GM18502 (cell line): ENCODE data around the gene MUC6.
"Not testable (repeated sequence)": the region's sequence is repeated elsewhere in the genome, so short reads cannot be mapped to it uniquely, and the experiment has no call there.

Experiments used
- ATAC-seq: cut with Tn5 transposase; IDR thresholded peaks from one replicate; pipeline ENCODE4 v1.9.1; 2021; ENCODE audit warnings: mild to moderate bottlenecking; ENCODE audit not compliant: unreplicated experiment, poor library complexity

The MUC6 gene

GRCh38 chr11:1025410-1026162, 10.9 kb downstream of the MUC6 start:
- ATAC-seq = no peak

- ATAC-seq = no peak
Measured at GRCh38 chr11:1024597-1025409, 11.7 kb downstream of the MUC6 start.

GRCh38 chr11:1023811-1024596, 12.5 kb downstream of the MUC6 start:
- ATAC-seq = no peak

GRCh38 chr11:1022908-1023810, 13.4 kb downstream of the MUC6 start:
- no peak for ATAC-seq

GRCh38 chr11:1022411-1022810, 14.1 kb downstream of the MUC6 start:
- ATAC-seq = no peak

GRCh38 chr11:1020211-1020905, 16.2 kb downstream of the MUC6 start:
- no peak for ATAC-seq

- no peak for ATAC-seq
Measured at GRCh38 chr11:1019321-1019910, 17.1 kb downstream of the MUC6 start.

- no peak for ATAC-seq
Measured at GRCh38 chr11:1018091-1018490, 18.4 kb downstream of the MUC6 start.

- no peak for ATAC-seq
Measured at GRCh38 chr11:1017269-1018005, 19.1 kb downstream of the MUC6 start.

- ATAC-seq = not testable (repeated sequence)
Measured at GRCh38 chr11:1016610-1017126, 19.9 kb downstream of the MUC6 start.

GRCh38 chr11:1015826-1016545, 20.5 kb downstream of the MUC6 start:
- no peak for ATAC-seq

- no peak for ATAC-seq
Measured at GRCh38 chr11:1015064-1015463, 21.5 kb downstream of the MUC6 start.

GRCh38 chr11:1014276-1014675, 22.2 kb downstream of the MUC6 start:
- no peak for ATAC-seq

GRCh38 chr11:1013631-1013935, 22.9 kb downstream of the MUC6 start:
- no peak for ATAC-seq

GRCh38 chr11:1012740-1013630, 23.5 kb downstream of the MUC6 start:
- no peak for ATAC-seq

- no peak for ATAC-seq
Measured at GRCh38 chr11:1012291-1012690, 24.2 kb downstream of the MUC6 start.

- no peak for ATAC-seq
Measured at GRCh38 chr11:1011320-1011698, 25.2 kb downstream of the MUC6 start.
